ENCODE data around the gene PLP1. TPM values are rescaled to one million over a fixed set of nuclear protein-coding genes. Genes with fewer than 3 reads are reported as not detected.

The PLP1 gene
- total RNA-seq, 4 donors from 2014 or later, result 3.8 to 13.7 (median 6.7) TPM

- in situ Hi-C loops (cut with MboI; ENCODE audit: low pct_ligation_motif_present in 1 of 4, low pct_unique_long_range_greater_than_20kb in 1 of 4, low sequenced_read_pairs in 3 of 4) (loop anchor here in 1 of 4 donors (25.0 kb wide), 1 partner anchor 256 kb away; no protein-coding TSS in a partner anchor), intact Hi-C loops (cut with DNase I; ENCODE audit: low total_unique reads) (no loop called here)
- H3K36me3 ChIP-seq, result no peaks in the 10 kb centered on the region
- H3K4me1 ChIP-seq, result no peaks in the 10 kb centered on the region
- no peak overlapping the region for H3K27ac ChIP-seq
- no peaks in the 10 kb centered on the region for H3K27me3 ChIP-seq
- H3K9me3 ChIP-seq, result no peaks in the 10 kb centered on the region
- 67 to 73% methylated on average over 4 to 6 of the region's 6 CpGs for WGBS, 2 donors (ENCODE audit: low coverage in 1 of 2)
- no peak overlapping the region for H3K4me3 ChIP-seq
- no peak for TF ChIP-seq CTCF (IDR thresholded peaks at IDR 0.05)
- no peak for TF ChIP-seq POLR2AphosphoS5 (IDR thresholded peaks at IDR 0.05)
- no peak for TF ChIP-seq EP300 (IDR thresholded peaks at IDR 0.05; ENCODE audit: low read depth)
- DNase-seq, result no peak
These were observed 16.4 kb downstream of the PLP1 start for GRCh38 chrX:103792916-103793544.

GRCh38 chrX:103793545-103793940 lies 16.9 kb downstream of the PLP1 start:
- TF ChIP-seq CTCF (IDR thresholded peaks at IDR 0.05) (no peak), EP300 (IDR thresholded peaks at IDR 0.05; ENCODE audit: low read depth) (no peak), POLR2AphosphoS5 (IDR thresholded peaks at IDR 0.05) (no peak), POLR2A (IDR thresholded peaks at IDR 0.05) (no peak)
- in situ Hi-C loops (cut with MboI; ENCODE audit: low pct_ligation_motif_present in 1 of 4, low pct_unique_long_range_greater_than_20kb in 1 of 4, low sequenced_read_pairs in 3 of 4), result loop anchor here in 1 of 4 donors (25.0 kb wide), 1 partner anchor 256 kb away; no protein-coding TSS in a partner anchor
- DNase-seq, result no peak
- WGBS, 2 donors (ENCODE audit: low coverage in 1 of 2), result 80 to 88% methylated on average over 1 to 2 of the region's 2 CpGs
- Histone ChIP-seq H3K9me3 (no peaks in the 10 kb centered on the region), H3K27me3 (no peaks in the 10 kb centered on the region), H3K4me3 (no peak overlapping the region), H3K36me3 (no peaks in the 10 kb centered on the region), H3K4me1 (no peaks in the 10 kb centered on the region), H3K27ac (no peak overlapping the region)
- intact Hi-C loops (cut with DNase I; ENCODE audit: low total_unique reads), result no loop called here

GRCh38 chrX:103794119-103794518 lies 17.5 kb downstream of the PLP1 start:
- Histone ChIP-seq H3K9me3 (no peaks in the 10 kb centered on the region), H3K4me3 (no peak overlapping the region), H3K36me3 (no peaks in the 10 kb centered on the region), H3K27ac (no peak overlapping the region), H3K27me3 (no peaks in the 10 kb centered on the region), H3K4me1 (no peaks in the 10 kb centered on the region)
- in situ Hi-C loops (cut with MboI; ENCODE audit: low pct_ligation_motif_present in 1 of 4, low pct_unique_long_range_greater_than_20kb in 1 of 4, low sequenced_read_pairs in 3 of 4), result loop anchor here in 1 of 4 donors (25.0 kb wide), 1 partner anchor 257 kb away; no protein-coding TSS in a partner anchor
- WGBS, 2 donors (ENCODE audit: low coverage in 1 of 2), result 69% methylated on average over 4 of the region's 4 CpGs; no CpG with 5 or more reads in 1 of the 2 donors
- TF ChIP-seq POLR2A (IDR thresholded peaks at IDR 0.05) (no peak), CTCF (IDR thresholded peaks at IDR 0.05) (no peak), EP300 (IDR thresholded peaks at IDR 0.05; ENCODE audit: low read depth) (no peak), POLR2AphosphoS5 (IDR thresholded peaks at IDR 0.05) (no peak)
- intact Hi-C loops (cut with DNase I; ENCODE audit: low total_unique reads), result no loop called here
- DNase-seq, result no peak

GRCh38 chrX:103797691-103798090 lies 21.1 kb downstream of the PLP1 start:
- Histone ChIP-seq H3K27ac (no peak overlapping the region), H3K4me3 (no peak overlapping the region), H3K27me3 (no peaks in the 10 kb centered on the region), H3K9me3 (no peaks in the 10 kb centered on the region), H3K4me1 (no peaks in the 10 kb centered on the region), H3K36me3 (no peaks in the 10 kb centered on the region)
- intact Hi-C loops (cut with DNase I; ENCODE audit: low total_unique reads) (loop anchor here (5.0 kb wide), 1 partner anchor 80 kb away; no protein-coding TSS in a partner anchor), in situ Hi-C loops (cut with MboI; ENCODE audit: low pct_ligation_motif_present in 1 of 4, low pct_unique_long_range_greater_than_20kb in 1 of 4, low sequenced_read_pairs in 3 of 4) (loop anchor here in 1 of 4 donors (25.0 kb wide), 1 partner anchor 260 kb away; no protein-coding TSS in a partner anchor)
- no peak for TF ChIP-seq POLR2A (IDR thresholded peaks at IDR 0.05)
- TF ChIP-seq CTCF (IDR thresholded peaks at IDR 0.05), result no peak
- TF ChIP-seq EP300 (IDR thresholded peaks at IDR 0.05; ENCODE audit: low read depth), result no peak
- TF ChIP-seq POLR2AphosphoS5 (IDR thresholded peaks at IDR 0.05), result no peak
- 81% methylated on average over 2 of the region's 2 CpGs; no CpG with 5 or more reads in 1 of the 2 donors for WGBS, 2 donors (ENCODE audit: low coverage in 1 of 2)
- no peak for DNase-seq
